Measurements from ENCODE around the gene ASPHD2.

DNA sequence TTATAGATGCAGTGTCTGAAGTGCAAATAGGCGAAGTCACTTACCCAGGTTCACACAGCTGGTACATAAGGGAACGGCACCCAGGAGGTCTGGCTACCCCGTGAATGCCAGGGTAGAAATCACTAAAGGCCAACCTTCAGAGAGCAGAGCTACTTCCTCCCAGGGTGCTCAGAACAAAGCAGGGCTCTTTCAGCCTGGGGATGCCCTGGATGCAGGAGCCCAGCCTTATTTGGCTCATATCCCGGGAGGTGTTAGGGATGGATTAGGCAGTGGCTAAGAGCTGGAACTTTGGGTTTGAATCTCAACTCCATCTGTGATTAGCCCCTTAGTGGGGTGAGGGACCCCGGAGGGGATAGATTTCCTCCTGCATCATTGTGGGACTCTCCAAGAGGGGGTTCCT lies 33.1 kb upstream of the ASPHD2 start:
- TF ChIP-seq SP1 (IDR thresholded peaks at IDR 0.05), result no peak
- TF ChIP-seq BHLHE40 (IDR thresholded peaks at IDR 0.05; ENCODE audit: borderline replicate concordance), result no peak
- no peak for TF ChIP-seq TARDBP (IDR thresholded peaks at IDR 0.05)
- TF ChIP-seq NFRKB (IDR thresholded peaks at IDR 0.05), result no peak
- TF ChIP-seq HDGF (IDR thresholded peaks at IDR 0.05; ENCODE audit: borderline replicate concordance), result no peak
- no peak for TF ChIP-seq FOXM1 (IDR thresholded peaks at IDR 0.05; ENCODE audit: borderline replicate concordance)
- TF ChIP-seq LEF1 (IDR thresholded peaks at IDR 0.05; ENCODE audit: borderline replicate concordance), result no peak
- TF ChIP-seq, protein P1, sequence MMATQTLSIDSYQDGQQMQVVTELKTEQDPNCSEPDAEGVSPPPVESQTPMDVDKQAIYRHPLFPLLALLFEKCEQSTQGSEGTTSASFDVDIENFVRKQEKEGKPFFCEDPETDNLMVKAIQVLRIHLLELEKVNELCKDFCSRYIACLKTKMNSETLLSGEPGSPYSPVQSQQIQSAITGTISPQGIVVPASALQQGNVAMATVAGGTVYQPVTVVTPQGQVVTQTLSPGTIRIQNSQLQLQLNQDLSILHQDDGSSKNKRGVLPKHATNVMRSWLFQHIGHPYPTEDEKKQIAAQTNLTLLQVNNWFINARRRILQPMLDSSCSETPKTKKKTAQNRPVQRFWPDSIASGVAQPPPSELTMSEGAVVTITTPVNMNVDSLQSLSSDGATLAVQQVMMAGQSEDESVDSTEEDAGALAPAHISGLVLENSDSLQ (IDR thresholded peaks at IDR 0.05), result no peak
- TF ChIP-seq SUZ12 (IDR thresholded peaks at IDR 0.05), result no peak
- TF ChIP-seq FOXK2 (IDR thresholded peaks at IDR 0.05), result no peak
- no peak for TF ChIP-seq ZNF384 (IDR thresholded peaks at IDR 0.05)
- no peak for TF ChIP-seq FOXA1 (IDR thresholded peaks at IDR 0.05)
